HepG2 (cell line): ENCODE data around the gene CAMK1D. TPM values are rescaled to one million over a fixed set of nuclear protein-coding genes. Genes with fewer than 3 reads are reported as not detected.
A peak's percentile ranks its signal among the peaks of the same experiment; 100 is the strongest.

Experiments used
- AGO1 ChIP-seq: fragments of 200-400 bp; formaldehyde crosslinking; IDR thresholded peaks from 2 replicates; pipeline ENCODE4 v1.6.1; 2017; ENCODE audit warnings: mild to moderate bottlenecking, low read depth, low read length, moderate library complexity; ENCODE audit not compliant: poor library complexity, severe bottlenecking
- KAT8 ChIP-seq: IDR thresholded peaks from 2 replicates; pipeline ENCODE4 v1.6.1; 2016; ENCODE audit warnings: missing genetic modification reagents, missing compliant biosample characterization
- MTF1 ChIP-seq: sonication (generic); formaldehyde crosslinking; IDR thresholded peaks from 2 replicates; pipeline ENCODE4 v1.5.0; 2020; ENCODE audit warnings: missing genetic modification reagents
- MYC ChIP-seq: sonication (generic); formaldehyde crosslinking; IDR thresholded peaks from 2 replicates; pipeline ENCODE4 v1.9.0; 2021; ENCODE audit warnings: missing genetic modification reagents, borderline replicate concordance
- NFIC ChIP-seq: IDR thresholded peaks from 2 replicates; pipeline ENCODE4 v1.6.1; 2012; ENCODE audit warnings: mild to moderate bottlenecking, low read length, inconsistent platforms
- RCOR2 ChIP-seq: IDR thresholded peaks from 2 replicates; pipeline ENCODE4 v1.6.1; 2016; ENCODE audit warnings: missing biosample characterization, missing genetic modification reagents
- REPIN1 ChIP-seq: sonication (generic); formaldehyde crosslinking; IDR thresholded peaks from 2 replicates; pipeline ENCODE4 v1.8.0; 2022; ENCODE audit warnings: missing genetic modification reagents, low read depth, mild to moderate bottlenecking, borderline replicate concordance
- SIX4 ChIP-seq: sonication (generic); formaldehyde crosslinking; IDR thresholded peaks from 2 replicates; pipeline ENCODE4 v1.4.0; 2020; ENCODE audit warnings: missing genetic modification reagents
- SMYD3 ChIP-seq: sonication (generic); formaldehyde crosslinking; IDR thresholded peaks from 2 replicates; pipeline ENCODE4 v1.8.1; 2023; ENCODE audit warnings: mild to moderate bottlenecking, missing genetic modification reagents
- TGIF2 ChIP-seq: IDR thresholded peaks from 2 replicates; pipeline ENCODE4 v1.6.1; 2016; ENCODE audit warnings: control low read depth, missing compliant biosample characterization
- ZBTB34 ChIP-seq: sonication (generic); formaldehyde crosslinking; IDR thresholded peaks from 2 replicates; pipeline ENCODE4 v1.8.0; 2022; ENCODE audit warnings: mild to moderate bottlenecking, missing genetic modification reagents
- ZBTB40 ChIP-seq, 2 experiments: fragments of 450-650 bp in 1 of 2; sonication (generic) in 1 of 2; formaldehyde crosslinking in 1 of 2; IDR thresholded peaks; 2 replicates each; pipeline versions ENCODE4 v1.6.1 to v1.8.0; 2016 to 2022; ENCODE audit warnings: antibody characterized with exemption in 1 of 2, mild to moderate bottlenecking in 1 of 2, missing genetic modification reagents in 1 of 2
- ZFP36 ChIP-seq: fragments of 150-350 bp; IDR thresholded peaks from 2 replicates; pipeline ENCODE4 v1.6.1; 2018; ENCODE audit warnings: borderline replicate concordance, low read length, low read depth; ENCODE audit not compliant: partially characterized antibody
- ZFP91 ChIP-seq: sonication (generic); formaldehyde crosslinking; IDR thresholded peaks from 2 replicates; pipeline ENCODE4 v1.9.0; 2022; ENCODE audit warnings: missing genetic modification reagents, mild to moderate bottlenecking, borderline replicate concordance
- ZNF550 ChIP-seq: sonication (generic); formaldehyde crosslinking; IDR thresholded peaks from 2 replicates; pipeline ENCODE4 v1.4.0; 2020; ENCODE audit warnings: mild to moderate bottlenecking, missing genetic modification reagents, borderline replicate concordance
- ZNF589 ChIP-seq: sonication (generic); formaldehyde crosslinking; conservative IDR thresholded peaks from 2 replicates; pipeline ENCODE4 v1.8.0; 2022; ENCODE audit warnings: mild to moderate bottlenecking, moderate library complexity, missing genetic modification reagents
- ZNF720 ChIP-seq: sonication (generic); formaldehyde crosslinking; IDR thresholded peaks from 2 replicates; pipeline ENCODE4 v1.4.0; 2020; ENCODE audit warnings: missing genetic modification reagents
- polyA plus RNA-seq, 8 experiments: library from polyadenylated mRNA; depleted of rRNA in 3 of 8; stranded (reverse) in 7 of 8; unstranded in 1 of 8; fragments of >200 nt; fragmentation: Illumina TruSeq in 4 of 8; extraction: Trizol in 4 of 8; gene quantifications; 2 replicates each; pipeline versions ENCODE4 v1.2.1 to v1.2.3, GENCODE V29; 2011 to 2016; ENCODE audit warnings: low read depth in 4 of 8, missing spikeins in 1 of 8, mixed read lengths in 1 of 8; ENCODE audit not compliant: insufficient read depth in 1 of 8
- total RNA-seq, 5 experiments: library from RNA; depleted of rRNA; stranded (reverse); fragments of >200 nt; fragmentation: Illumina TruSeq; extraction: Trizol; gene quantifications; 2 replicates each; pipeline ENCODE4 v1.2.3, GENCODE V29; 2016; ENCODE audit warnings: low read depth in 1 of 5

The CAMK1D gene
- total and polyA plus RNA-seq, 2 of the 13 experiments (the other 11 are each of a cell fraction or from before 2014, with no cell fraction given), result under 0.01 TPM; not detected in 1

- peak; percentile 49; the same call in 1 of the 2 replicates for TF ChIP-seq ZFP91 (CRISPR knock-in tag)
- no peak for TF ChIP-seq AGO1
- TF ChIP-seq ZBTB40 (IDR thresholded peaks at IDR 0.05), result no peak
- TF ChIP-seq ZBTB40 (CRISPR knock-in tag; IDR thresholded peaks at IDR 0.05), result no peak
- TF ChIP-seq ZNF550, result no peak
- TF ChIP-seq ZNF589 (CRISPR knock-in tag), result no peak
- no peak for TF ChIP-seq ZNF720 (CRISPR knock-in tag)
- no peak for TF ChIP-seq SIX4 (CRISPR knock-in tag)
- no peak for TF ChIP-seq NFIC
- TF ChIP-seq SMYD3 (CRISPR knock-in tag), result no peak
- no peak for TF ChIP-seq MTF1 (CRISPR knock-in tag)
- no peak for TF ChIP-seq ZBTB34 (CRISPR knock-in tag)
- TF ChIP-seq ZFP36, result no peak
- no peak for TF ChIP-seq REPIN1
- TF ChIP-seq TGIF2 (CRISPR knock-in tag), result no peak
- no peak for TF ChIP-seq MYC (CRISPR knock-in tag)
- 0 out of 2 replicates have a peak, but pooled peaks have one; percentile 24 for TF ChIP-seq RCOR2 (CRISPR knock-in tag)
- 0 out of 2 replicates have a peak, but pooled peaks have one; percentile 35 for TF ChIP-seq KAT8
Measured at GRCh38 chr10:12605580-12606405, 256.4 kb downstream of the CAMK1D start (continued).
